T47D (cell line): ENCODE measurements around the gene CDK14.

Source experiments
- DNase-seq, 2 experiments: peaks; one replicate each; pipeline versions ENCODE4 v3.0.0 to v3.0.0-alpha.2; 2011 to 2012; ENCODE audit warnings: low read depth in 1 of 2, low spot score in 1 of 2
- JUND ChIP-seq: IDR thresholded peaks from 2 replicates; pipeline ENCODE4 v1.6.1; 2012; ENCODE audit warnings: low read depth
- in situ Hi-C: cut with HindIII; loops from 2 replicates; pipeline ENCODE4 v1.10.0; 2016; ENCODE audit warnings: low sequenced_read_pairs, low pct_unique_long_range_greater_than_20kb

The CDK14 gene

GRCh38 chr7:91083855-91084644, 487.9 kb downstream of the CDK14 start:
- in situ Hi-C loops, result no loop called here
- no peak for DNase-seq

GRCh38 chr7:91085175-91085574, 489.1 kb downstream of the CDK14 start:
- in situ Hi-C loops, result no loop called here
- no peak for DNase-seq
- TF ChIP-seq JUND, result no peak

More at GRCh38 chr7:91083855-91084644, 487.9 kb downstream of the CDK14 start:
- TF ChIP-seq JUND, result no peak

- no peak for TF ChIP-seq JUND
- in situ Hi-C loops, result no loop called here
- no peak for DNase-seq
These were observed 490.1 kb downstream of the CDK14 start for GRCh38 chr7:91086200-91086599.

GRCh38 chr7:91088156-91088555, 492.0 kb downstream of the CDK14 start:
- DNase-seq, result no peak

GRCh38 chr7:91088691-91089090, 492.6 kb downstream of the CDK14 start:
- no peak for TF ChIP-seq JUND
- in situ Hi-C loops, result no loop called here
- DNase-seq, result no peak

More at GRCh38 chr7:91088156-91088555, 492.0 kb downstream of the CDK14 start:
- in situ Hi-C loops, result no loop called here
- TF ChIP-seq JUND, result no peak

GRCh38 chr7:91089382-91089963, 493.4 kb downstream of the CDK14 start:
- peak in 1 of 2 experiments; percentile 38 for DNase-seq
- TF ChIP-seq JUND, result no peak
- in situ Hi-C loops, result no loop called here

GRCh38 chr7:91090684-91091083, 494.6 kb downstream of the CDK14 start:
- TF ChIP-seq JUND, result no peak
- DNase-seq, result no peak
- in situ Hi-C loops, result no loop called here

- no peak for TF ChIP-seq JUND
- DNase-seq, result no peak
- in situ Hi-C loops, result no loop called here
These were observed 495.5 kb downstream of the CDK14 start for GRCh38 chr7:91091631-91092030.

GRCh38 chr7:91093181-91093580, 497.1 kb downstream of the CDK14 start:
- TF ChIP-seq JUND, result no peak
- in situ Hi-C loops, result no loop called here
- no peak for DNase-seq

- no peak for TF ChIP-seq JUND
- no peak for DNase-seq
- in situ Hi-C loops, result no loop called here
These were observed 502.4 kb downstream of the CDK14 start for GRCh38 chr7:91098566-91098965.

GRCh38 chr7:91103363-91103762, 507.2 kb downstream of the CDK14 start:
- in situ Hi-C loops, result no loop called here
- peak in 1 of 2 experiments; percentile 65 for DNase-seq
- TF ChIP-seq JUND, result no peak

GRCh38 chr7:91107460-91107859, 511.3 kb downstream of the CDK14 start:
- no peak for TF ChIP-seq JUND
- in situ Hi-C loops, result no loop called here
- no peak for DNase-seq

GRCh38 chr7:91109200-91109599, 513.1 kb downstream of the CDK14 start:
- DNase-seq, result no peak
- TF ChIP-seq JUND, result no peak

GRCh38 chr7:91112902-91113341, 516.8 kb downstream of the CDK14 start:
- no peak for DNase-seq
- TF ChIP-seq JUND, result no peak
- in situ Hi-C loops, result no loop called here

More at GRCh38 chr7:91109200-91109599, 513.1 kb downstream of the CDK14 start:
- in situ Hi-C loops, result no loop called here
